ENCODE measurements around the gene UTS2B.

The UTS2B gene

GRCh38 chr3:191342411-191342810 lies 12.1 kb upstream of the UTS2B start:
- no peak overlapping the region for H3K4me3 ChIP-seq (replicated peaks; ENCODE audit: low read depth, low read length)
- H3K36me3 ChIP-seq (ENCODE audit: control insufficient read depth, insufficient read depth, low read length), result no peaks in the 10 kb centered on the region
- DNase-seq (ENCODE audit: extremely low read depth, insufficient read length), result no peak
- H3K27me3 ChIP-seq (replicated peaks; ENCODE audit: control insufficient read depth, insufficient read depth, low read length), result no peaks in the 10 kb centered on the region
- TF ChIP-seq, protein P1, sequence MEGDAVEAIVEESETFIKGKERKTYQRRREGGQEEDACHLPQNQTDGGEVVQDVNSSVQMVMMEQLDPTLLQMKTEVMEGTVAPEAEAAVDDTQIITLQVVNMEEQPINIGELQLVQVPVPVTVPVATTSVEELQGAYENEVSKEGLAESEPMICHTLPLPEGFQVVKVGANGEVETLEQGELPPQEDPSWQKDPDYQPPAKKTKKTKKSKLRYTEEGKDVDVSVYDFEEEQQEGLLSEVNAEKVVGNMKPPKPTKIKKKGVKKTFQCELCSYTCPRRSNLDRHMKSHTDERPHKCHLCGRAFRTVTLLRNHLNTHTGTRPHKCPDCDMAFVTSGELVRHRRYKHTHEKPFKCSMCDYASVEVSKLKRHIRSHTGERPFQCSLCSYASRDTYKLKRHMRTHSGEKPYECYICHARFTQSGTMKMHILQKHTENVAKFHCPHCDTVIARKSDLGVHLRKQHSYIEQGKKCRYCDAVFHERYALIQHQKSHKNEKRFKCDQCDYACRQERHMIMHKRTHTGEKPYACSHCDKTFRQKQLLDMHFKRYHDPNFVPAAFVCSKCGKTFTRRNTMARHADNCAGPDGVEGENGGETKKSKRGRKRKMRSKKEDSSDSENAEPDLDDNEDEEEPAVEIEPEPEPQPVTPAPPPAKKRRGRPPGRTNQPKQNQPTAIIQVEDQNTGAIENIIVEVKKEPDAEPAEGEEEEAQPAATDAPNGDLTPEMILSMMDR (IDR thresholded peaks at IDR 0.05; ENCODE audit: insufficient read depth, low read length, poor library complexity, severe bottlenecking), result no peak

- TF ChIP-seq, protein P1 (IDR thresholded peaks at IDR 0.05; ENCODE audit: insufficient read depth, low read length, poor library complexity, severe bottlenecking), result no peak
Measured at GRCh38 chr3:191342006-191342405, 11.7 kb upstream of the UTS2B start.

DNA sequence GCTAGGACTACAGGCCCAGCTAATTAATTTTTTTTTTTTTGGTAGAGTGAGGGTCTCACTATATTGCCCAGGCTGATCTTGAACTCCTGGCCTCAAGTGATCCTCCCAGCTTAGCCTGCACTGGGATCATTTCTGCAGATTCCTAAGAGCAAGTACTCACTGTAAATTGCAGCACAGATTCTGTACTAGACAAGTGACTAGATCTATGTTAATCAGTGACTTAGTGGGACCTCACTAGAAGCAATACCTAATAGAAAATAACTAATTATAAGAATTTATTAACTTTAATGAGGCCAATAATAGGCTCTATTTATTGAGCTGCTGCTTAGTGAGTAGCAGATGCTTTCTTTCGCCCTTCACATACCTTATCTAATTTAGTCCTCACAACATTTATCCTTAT lies 10.6 kb upstream of the UTS2B start:
- Histone ChIP-seq H3K4me3 (replicated peaks; ENCODE audit: low read depth, low read length) (no peak overlapping the region), H3K27me3 (replicated peaks; ENCODE audit: control insufficient read depth, insufficient read depth, low read length) (no peaks in the 10 kb centered on the region), H3K36me3 (ENCODE audit: control insufficient read depth, insufficient read depth, low read length) (no peaks in the 10 kb centered on the region)
- TF ChIP-seq, protein P1 (IDR thresholded peaks at IDR 0.05; ENCODE audit: insufficient read depth, low read length, poor library complexity, severe bottlenecking), result no peak
- no peak for DNase-seq (ENCODE audit: extremely low read depth, insufficient read length)

More at GRCh38 chr3:191342006-191342405, 11.7 kb upstream of the UTS2B start:
- H3K4me3 ChIP-seq (replicated peaks; ENCODE audit: low read depth, low read length), result no peak overlapping the region
- no peaks in the 10 kb centered on the region for H3K36me3 ChIP-seq (ENCODE audit: control insufficient read depth, insufficient read depth, low read length)
- DNase-seq (ENCODE audit: extremely low read depth, insufficient read length), result no peak
- H3K27me3 ChIP-seq (replicated peaks; ENCODE audit: control insufficient read depth, insufficient read depth, low read length), result no peaks in the 10 kb centered on the region

GRCh38 chr3:191340351-191340750 lies 10.0 kb upstream of the UTS2B start:
- Histone ChIP-seq H3K4me3 (replicated peaks; ENCODE audit: low read depth, low read length) (no peak overlapping the region), H3K27me3 (replicated peaks; ENCODE audit: control insufficient read depth, insufficient read depth, low read length) (no peaks in the 10 kb centered on the region), H3K36me3 (ENCODE audit: control insufficient read depth, insufficient read depth, low read length) (no peaks in the 10 kb centered on the region)
- DNase-seq (ENCODE audit: extremely low read depth, insufficient read length), result no peak
- TF ChIP-seq, protein P1 (IDR thresholded peaks at IDR 0.05; ENCODE audit: insufficient read depth, low read length, poor library complexity, severe bottlenecking), result no peak

DNA sequence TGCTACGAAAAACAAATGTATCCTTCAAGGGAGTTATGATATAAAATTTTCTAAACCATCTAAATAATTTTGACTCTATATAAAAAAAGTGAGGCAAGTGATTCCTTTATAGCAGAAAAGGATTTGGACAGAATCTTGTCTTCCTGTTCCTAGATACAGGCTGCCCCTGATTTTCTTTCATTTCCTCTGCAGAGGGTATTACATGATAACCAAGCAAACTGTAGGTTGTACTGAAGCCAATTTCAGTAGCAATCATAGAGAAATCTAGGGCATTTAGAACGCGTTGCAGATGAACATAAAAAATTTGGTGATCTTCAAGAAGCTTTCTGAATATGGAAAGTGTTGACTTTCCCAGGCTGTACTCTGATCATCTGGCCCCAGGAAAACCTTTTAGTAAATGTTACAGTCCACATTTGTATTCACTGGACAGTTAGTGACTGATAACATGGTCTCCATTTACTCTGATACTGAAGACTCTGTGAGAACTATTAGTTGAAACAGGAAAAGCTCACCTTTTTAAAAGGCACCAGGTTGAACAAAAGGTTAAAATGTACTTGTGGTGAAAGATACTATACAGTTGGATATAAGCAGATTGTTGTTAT lies 9.1 kb upstream of the UTS2B start:
- Histone ChIP-seq H3K36me3 (ENCODE audit: control insufficient read depth, insufficient read depth, low read length) (no peaks in the 10 kb centered on the region), H3K4me3 (replicated peaks; ENCODE audit: low read depth, low read length) (no peak overlapping the region), H3K27me3 (replicated peaks; ENCODE audit: control insufficient read depth, insufficient read depth, low read length) (no peaks in the 10 kb centered on the region)
- TF ChIP-seq, protein P1 (IDR thresholded peaks at IDR 0.05; ENCODE audit: insufficient read depth, low read length, poor library complexity, severe bottlenecking), result no peak
- no peak for DNase-seq (ENCODE audit: extremely low read depth, insufficient read length)

DNA sequence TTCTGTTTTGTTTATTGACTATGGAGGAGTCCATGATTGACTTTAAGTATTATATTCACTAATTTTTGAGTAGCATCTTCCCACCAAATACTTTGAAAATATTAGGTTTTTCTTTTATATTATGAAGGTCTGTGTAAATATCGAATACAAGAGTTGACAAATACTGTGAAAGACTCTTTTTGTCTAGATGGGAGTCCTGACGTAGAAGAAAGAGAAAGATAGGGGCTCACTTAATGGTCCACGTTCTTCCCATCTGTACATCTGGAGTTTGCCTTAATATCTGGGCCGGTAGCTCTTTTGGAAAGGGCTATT lies 7.8 kb upstream of the UTS2B start:
- H3K27me3 ChIP-seq (replicated peaks; ENCODE audit: control insufficient read depth, insufficient read depth, low read length), result no peaks in the 10 kb centered on the region
- no peak overlapping the region for H3K4me3 ChIP-seq (replicated peaks; ENCODE audit: low read depth, low read length)
- DNase-seq (ENCODE audit: extremely low read depth, insufficient read length), result no peak
- TF ChIP-seq, protein P1 (IDR thresholded peaks at IDR 0.05; ENCODE audit: insufficient read depth, low read length, poor library complexity, severe bottlenecking), result no peak
- no peaks in the 10 kb centered on the region for H3K36me3 ChIP-seq (ENCODE audit: control insufficient read depth, insufficient read depth, low read length)
